GM23338 (cell line): Measurements from ENCODE around the gene RNF141. TPM values are rescaled to one million over a fixed set of nuclear protein-coding genes. Genes with fewer than 3 reads are reported as not detected.
A peak's percentile ranks its signal among the peaks of the same experiment; 100 is the strongest.

Experiments
- ATAC-seq: fragments of 200-7000 bp; cut with Tn5 transposase; 3 replicates; pipeline ENCODE4 v1.9.1; 2020
- DNase-seq: peaks from one replicate; pipeline ENCODE4 v3.0.0-alpha.2; 2015; ENCODE audit warnings: low spot score
- H2AFZ ChIP-seq: fragments of 200-600 bp; sonication (generic); 2 replicates; pipeline ENCODE4 v1.8.0; 2016; ENCODE audit warnings: antibody characterized with exemption, mild to moderate bottlenecking, moderate library complexity
- H3F3A ChIP-seq: fragments of 200-600 bp; sonication (generic); replicated peaks from 2 replicates; pipeline ENCODE4 v1.8.0; 2017; ENCODE audit warnings: antibody characterized with exemption, mixed run types, low read depth
- H3K27ac ChIP-seq: fragments of 200-600 bp; sonication (generic); 2 replicates; pipeline ENCODE4 v1.6.1; 2016; ENCODE audit warnings: low read depth
- H3K27me3 ChIP-seq: fragments of 200-600 bp; sonication (generic); 2 replicates; pipeline ENCODE4 v1.8.0; 2016; ENCODE audit warnings: mild to moderate bottlenecking, mixed run types, moderate library complexity; ENCODE audit not compliant: insufficient read depth
- H3K36me3 ChIP-seq: fragments of 200-600 bp; sonication (generic); 2 replicates; pipeline ENCODE4 v1.8.0; 2016; ENCODE audit warnings: mild to moderate bottlenecking; ENCODE audit not compliant: insufficient read depth
- H3K4me1 ChIP-seq: fragments of 200-600 bp; sonication (generic); 2 replicates; pipeline ENCODE4 v1.8.0; 2016; ENCODE audit warnings: mild to moderate bottlenecking, moderate library complexity; ENCODE audit not compliant: insufficient read depth
- H3K4me2 ChIP-seq: fragments of 200-600 bp; sonication (generic); 2 replicates; pipeline ENCODE4 v1.7.1; 2017; ENCODE audit warnings: mixed run types
- H3K4me3 ChIP-seq: fragments of 200-600 bp; sonication (generic); 2 replicates; pipeline ENCODE4 v1.6.1; 2016; ENCODE audit warnings: mixed run types
- H3K79me2 ChIP-seq: fragments of 200-600 bp; sonication (generic); replicated peaks from 2 replicates; pipeline ENCODE4 v1.8.0; 2017; ENCODE audit warnings: mild to moderate bottlenecking; ENCODE audit not compliant: insufficient read depth
- H3K9me2 ChIP-seq: fragments of 200-600 bp; sonication (generic); 2 replicates; pipeline ENCODE4 v1.8.0; 2017; ENCODE audit not compliant: insufficient read depth
- H4K20me1 ChIP-seq: fragments of 200-600 bp; sonication (generic); replicated peaks from 2 replicates; pipeline ENCODE4 v1.8.0; 2017; ENCODE audit warnings: mild to moderate bottlenecking; ENCODE audit not compliant: insufficient read depth
- H3K27ac Mint-ChIP-seq: 2 replicates; pipeline ENCODE4 v1.8.0; 2020; ENCODE audit warnings: inconsistent platforms, mild to moderate bottlenecking, moderate library complexity, mixed read lengths
- H3K27me3 Mint-ChIP-seq: 3 replicates; pipeline ENCODE4 v1.8.0; 2022; ENCODE audit warnings: low read depth, mild to moderate bottlenecking, moderate library complexity, mixed read lengths, inconsistent platforms; ENCODE audit not compliant: insufficient read depth, poor library complexity
- H3K36me3 Mint-ChIP-seq: 3 replicates; pipeline ENCODE4 v1.8.0; 2021; ENCODE audit warnings: low read depth, mild to moderate bottlenecking, inconsistent platforms, moderate library complexity, mixed read lengths
- H3K4me1 Mint-ChIP-seq: 3 replicates; pipeline ENCODE4 v1.8.0; 2020; ENCODE audit warnings: mild to moderate bottlenecking, inconsistent platforms, mixed read lengths
- H3K4me3 Mint-ChIP-seq: 3 replicates; pipeline ENCODE4 v1.8.0; 2021; ENCODE audit warnings: moderate library complexity, mild to moderate bottlenecking, inconsistent platforms, mixed read lengths
- H3K9me3 Mint-ChIP-seq: 3 replicates; pipeline ENCODE4 v1.8.0; 2020; ENCODE audit warnings: moderate library complexity, mild to moderate bottlenecking, inconsistent platforms, mixed read lengths
- CREB1 ChIP-seq: fragments of 250-450 bp; sonication (Bioruptor Pico); IDR thresholded peaks from 2 replicates; pipeline ENCODE4 v1.5.0; 2020; ENCODE audit warnings: low read depth, mild to moderate bottlenecking, moderate library complexity
- EZH2 ChIP-seq: fragments of 200-600 bp; sonication (generic); IDR thresholded peaks from one replicate; pipeline ENCODE4 v1.8.0; 2017; ENCODE audit warnings: antibody characterized with exemption, mild to moderate bottlenecking, low read depth; ENCODE audit not compliant: unreplicated experiment
- EZH2phosphoT487 ChIP-seq: fragments of 200-600 bp; sonication (generic); IDR thresholded peaks from one replicate; pipeline ENCODE4 v1.8.1; 2018; ENCODE audit warnings: antibody characterized with exemption; ENCODE audit not compliant: unreplicated experiment
- JUNB ChIP-seq: IDR thresholded peaks from one replicate; pipeline ENCODE4 v1.6.1; 2016; ENCODE audit warnings: antibody characterized with exemption; ENCODE audit not compliant: unreplicated experiment
- NANOG ChIP-seq: IDR thresholded peaks from 2 replicates; pipeline ENCODE4 v1.6.1; 2016; ENCODE audit warnings: antibody characterized with exemption, borderline replicate concordance
- POLR2AphosphoS5 ChIP-seq: IDR thresholded peaks from 2 replicates; pipeline ENCODE4 v1.6.1; 2016; ENCODE audit warnings: antibody characterized with exemption, low read depth
- STAT1 ChIP-seq: IDR thresholded peaks from one replicate; pipeline ENCODE4 v1.6.1; 2016; ENCODE audit warnings: antibody characterized with exemption; ENCODE audit not compliant: unreplicated experiment
- ZNF114 ChIP-seq: fragments of 250-450 bp; sonication (Bioruptor Pico); IDR thresholded peaks from 2 replicates; pipeline ENCODE4 v1.5.0; 2020; ENCODE audit warnings: mild to moderate bottlenecking, moderate library complexity
- ZNF331 ChIP-seq: fragments of 250-450 bp; sonication (Bioruptor Pico); IDR thresholded peaks from 2 replicates; pipeline ENCODE4 v1.5.0; 2020; ENCODE audit warnings: low read depth, mild to moderate bottlenecking, moderate library complexity
- polyA plus RNA-seq: library from polyadenylated mRNA; unstranded; fragments of >200 nt; fragmentation: Nextera tagmentation; extraction: Ambion mirVana; gene quantifications from 2 replicates; pipeline ENCODE4 v1.2.1, GENCODE V29; 2016
- total RNA-seq: library from RNA; depleted of rRNA; stranded (reverse); fragments of >200 nt; shearing (Covaris generic); gene quantifications from 2 replicates; pipeline ENCODE4 v1.2.3, GENCODE V29; 2014
- TF ChIP-seq, protein P1 (sequence below): fragments of 250-450 bp; sonication (Bioruptor Pico); IDR thresholded peaks from 2 replicates; pipeline ENCODE4 v1.5.0; 2020; ENCODE audit warnings: mild to moderate bottlenecking, moderate library complexity
- TF ChIP-seq, protein P2 (sequence below), 2 experiments: fragments of 200-600 bp in 1 of 2; sonication (generic) in 1 of 2; conservative IDR thresholded peaks; 2 replicates each; pipeline versions ENCODE4 v1.5.1 to v1.6.1; 2016 to 2017; ENCODE audit warnings: antibody characterized with exemption in 2 of 2, low read depth in 2 of 2, mild to moderate bottlenecking in 2 of 2, moderate library complexity in 1 of 2

The RNF141 gene
- total and polyA plus RNA-seq, 2 experiments from 2014 or later: 11.4 to 26.9 TPM

DNA sequence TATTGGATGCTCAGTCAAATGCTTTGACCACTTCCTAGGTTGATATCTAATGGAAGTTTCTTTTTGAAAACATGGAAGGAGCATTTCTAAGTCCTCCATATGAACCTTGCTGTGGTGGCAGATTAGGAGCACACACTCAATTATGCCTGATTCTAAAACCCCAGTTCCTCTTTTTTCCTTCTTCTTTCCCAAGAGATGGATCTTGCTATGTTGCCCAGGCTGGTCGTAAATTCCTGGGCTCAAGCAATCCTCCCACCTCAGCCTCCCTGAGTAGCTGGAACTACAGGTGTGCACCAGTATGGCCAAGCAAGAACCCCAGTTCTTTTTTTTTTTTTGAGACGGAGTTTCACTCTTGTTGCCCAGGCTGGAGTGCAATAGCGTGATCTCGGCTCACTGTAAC is 24.5 kb upstream of the RNF141 start (continued):
- TF ChIP-seq, protein P1, sequence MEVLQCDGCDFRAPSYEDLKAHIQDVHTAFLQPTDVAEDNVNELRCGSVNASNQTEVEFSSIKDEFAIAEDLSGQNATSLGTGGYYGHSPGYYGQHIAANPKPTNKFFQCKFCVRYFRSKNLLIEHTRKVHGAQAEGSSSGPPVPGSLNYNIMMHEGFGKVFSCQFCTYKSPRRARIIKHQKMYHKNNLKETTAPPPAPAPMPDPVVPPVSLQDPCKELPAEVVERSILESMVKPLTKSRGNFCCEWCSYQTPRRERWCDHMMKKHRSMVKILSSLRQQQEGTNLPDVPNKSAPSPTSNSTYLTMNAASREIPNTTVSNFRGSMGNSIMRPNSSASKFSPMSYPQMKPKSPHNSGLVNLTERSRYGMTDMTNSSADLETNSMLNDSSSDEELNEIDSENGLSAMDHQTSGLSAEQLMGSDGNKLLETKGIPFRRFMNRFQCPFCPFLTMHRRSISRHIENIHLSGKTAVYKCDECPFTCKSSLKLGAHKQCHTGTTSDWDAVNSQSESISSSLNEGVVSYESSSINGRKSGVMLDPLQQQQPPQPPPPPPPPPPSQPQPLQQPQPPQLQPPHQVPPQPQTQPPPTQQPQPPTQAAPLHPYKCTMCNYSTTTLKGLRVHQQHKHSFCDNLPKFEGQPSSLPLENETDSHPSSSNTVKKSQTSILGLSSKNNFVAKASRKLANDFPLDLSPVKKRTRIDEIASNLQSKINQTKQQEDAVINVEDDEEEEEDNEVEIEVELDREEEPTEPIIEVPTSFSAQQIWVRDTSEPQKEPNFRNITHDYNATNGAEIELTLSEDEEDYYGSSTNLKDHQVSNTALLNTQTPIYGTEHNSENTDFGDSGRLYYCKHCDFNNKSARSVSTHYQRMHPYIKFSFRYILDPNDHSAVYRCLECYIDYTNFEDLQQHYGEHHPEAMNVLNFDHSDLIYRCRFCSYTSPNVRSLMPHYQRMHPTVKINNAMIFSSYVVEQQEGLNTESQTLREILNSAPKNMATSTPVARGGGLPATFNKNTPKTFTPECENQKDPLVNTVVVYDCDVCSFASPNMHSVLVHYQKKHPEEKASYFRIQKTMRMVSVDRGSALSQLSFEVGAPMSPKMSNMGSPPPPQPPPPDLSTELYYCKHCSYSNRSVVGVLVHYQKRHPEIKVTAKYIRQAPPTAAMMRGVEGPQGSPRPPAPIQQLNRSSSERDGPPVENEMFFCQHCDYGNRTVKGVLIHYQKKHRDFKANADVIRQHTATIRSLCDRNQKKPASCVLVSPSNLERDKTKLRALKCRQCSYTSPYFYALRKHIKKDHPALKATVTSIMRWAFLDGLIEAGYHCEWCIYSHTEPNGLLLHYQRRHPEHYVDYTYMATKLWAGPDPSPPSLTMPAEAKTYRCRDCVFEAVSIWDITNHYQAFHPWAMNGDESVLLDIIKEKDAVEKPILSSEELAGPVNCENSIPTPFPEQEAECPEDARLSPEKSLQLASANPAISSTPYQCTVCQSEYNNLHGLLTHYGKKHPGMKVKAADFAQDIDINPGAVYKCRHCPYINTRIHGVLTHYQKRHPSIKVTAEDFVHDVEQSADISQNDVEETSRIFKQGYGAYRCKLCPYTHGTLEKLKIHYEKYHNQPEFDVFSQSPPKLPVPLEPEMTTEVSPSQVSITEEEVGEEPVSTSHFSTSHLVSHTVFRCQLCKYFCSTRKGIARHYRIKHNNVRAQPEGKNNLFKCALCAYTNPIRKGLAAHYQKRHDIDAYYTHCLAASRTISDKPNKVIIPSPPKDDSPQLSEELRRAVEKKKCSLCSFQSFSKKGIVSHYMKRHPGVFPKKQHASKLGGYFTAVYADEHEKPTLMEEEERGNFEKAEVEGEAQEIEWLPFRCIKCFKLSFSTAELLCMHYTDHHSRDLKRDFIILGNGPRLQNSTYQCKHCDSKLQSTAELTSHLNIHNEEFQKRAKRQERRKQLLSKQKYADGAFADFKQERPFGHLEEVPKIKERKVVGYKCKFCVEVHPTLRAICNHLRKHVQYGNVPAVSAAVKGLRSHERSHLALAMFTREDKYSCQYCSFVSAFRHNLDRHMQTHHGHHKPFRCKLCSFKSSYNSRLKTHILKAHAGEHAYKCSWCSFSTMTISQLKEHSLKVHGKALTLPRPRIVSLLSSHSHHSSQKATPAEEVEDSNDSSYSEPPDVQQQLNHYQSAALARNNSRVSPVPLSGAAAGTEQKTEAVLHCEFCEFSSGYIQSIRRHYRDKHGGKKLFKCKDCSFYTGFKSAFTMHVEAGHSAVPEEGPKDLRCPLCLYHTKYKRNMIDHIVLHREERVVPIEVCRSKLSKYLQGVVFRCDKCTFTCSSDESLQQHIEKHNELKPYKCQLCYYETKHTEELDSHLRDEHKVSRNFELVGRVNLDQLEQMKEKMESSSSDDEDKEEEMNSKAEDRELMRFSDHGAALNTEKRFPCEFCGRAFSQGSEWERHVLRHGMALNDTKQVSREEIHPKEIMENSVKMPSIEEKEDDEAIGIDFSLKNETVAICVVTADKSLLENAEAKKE (CRISPR knock-in tag): no peak
- no peak for TF ChIP-seq EZH2
- TF ChIP-seq EZH2phosphoT487: no peak
- no peak for TF ChIP-seq NANOG

DNA sequence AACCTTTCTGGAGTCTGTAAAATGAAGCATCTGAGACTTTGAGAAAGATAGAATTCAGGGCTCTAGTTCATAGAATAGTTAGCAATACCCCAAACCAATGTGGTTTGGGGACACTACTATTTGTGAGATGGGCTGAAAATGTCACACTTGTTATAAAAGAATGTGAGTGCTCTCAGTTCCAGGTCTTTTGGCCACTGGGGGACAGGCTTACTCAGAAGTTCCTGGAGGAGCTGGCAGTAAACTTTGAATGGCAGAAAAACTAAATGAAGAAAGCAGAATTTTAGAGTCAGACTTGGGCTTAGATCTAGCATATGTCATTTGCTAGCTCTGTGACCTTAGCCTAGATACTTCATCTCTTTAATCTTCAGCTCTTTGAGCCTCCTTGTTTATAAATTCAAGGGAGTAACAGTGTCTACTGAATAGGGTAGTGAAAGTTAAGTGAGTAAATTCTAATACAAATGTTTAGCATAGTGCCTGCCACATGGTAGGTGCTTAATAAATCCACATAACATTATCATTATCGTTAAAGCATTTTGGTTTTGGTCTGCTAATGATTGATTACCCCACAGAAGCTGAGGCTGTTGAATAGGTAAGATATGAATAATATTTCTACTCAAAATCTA is 23.8 kb upstream of the RNF141 start:
- Mint-ChIP-seq H3K27me3 (no peaks in the 10 kb centered on the region), H3K36me3 (no peaks in the 10 kb centered on the region), H3K9me3 (no peaks in the 10 kb centered on the region), H3K27ac (peak overlapping the region; percentile 41; the same call in 1 of the 2 replicates), H3K4me3 (no peak overlapping the region), H3K4me1 (peaks cover 12% of the 10 kb centered on the region)
- H3K27ac ChIP-seq: no peak overlapping the region
- no peak for TF ChIP-seq JUNB
- TF ChIP-seq CREB1: no peak
- TF ChIP-seq STAT1: no peak
- TF ChIP-seq ZNF331 (CRISPR knock-in tag): no peak
- TF ChIP-seq, protein P2, sequence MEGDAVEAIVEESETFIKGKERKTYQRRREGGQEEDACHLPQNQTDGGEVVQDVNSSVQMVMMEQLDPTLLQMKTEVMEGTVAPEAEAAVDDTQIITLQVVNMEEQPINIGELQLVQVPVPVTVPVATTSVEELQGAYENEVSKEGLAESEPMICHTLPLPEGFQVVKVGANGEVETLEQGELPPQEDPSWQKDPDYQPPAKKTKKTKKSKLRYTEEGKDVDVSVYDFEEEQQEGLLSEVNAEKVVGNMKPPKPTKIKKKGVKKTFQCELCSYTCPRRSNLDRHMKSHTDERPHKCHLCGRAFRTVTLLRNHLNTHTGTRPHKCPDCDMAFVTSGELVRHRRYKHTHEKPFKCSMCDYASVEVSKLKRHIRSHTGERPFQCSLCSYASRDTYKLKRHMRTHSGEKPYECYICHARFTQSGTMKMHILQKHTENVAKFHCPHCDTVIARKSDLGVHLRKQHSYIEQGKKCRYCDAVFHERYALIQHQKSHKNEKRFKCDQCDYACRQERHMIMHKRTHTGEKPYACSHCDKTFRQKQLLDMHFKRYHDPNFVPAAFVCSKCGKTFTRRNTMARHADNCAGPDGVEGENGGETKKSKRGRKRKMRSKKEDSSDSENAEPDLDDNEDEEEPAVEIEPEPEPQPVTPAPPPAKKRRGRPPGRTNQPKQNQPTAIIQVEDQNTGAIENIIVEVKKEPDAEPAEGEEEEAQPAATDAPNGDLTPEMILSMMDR (conservative IDR thresholded peaks at IDR 0.05; ENCODE audit: low read depth in 2 of 2): peak; percentile 32 to 46
- no peak for TF ChIP-seq EZH2phosphoT487
- TF ChIP-seq POLR2AphosphoS5: no peak
- no peak for TF ChIP-seq ZNF114 (CRISPR knock-in tag)
- no peaks in the 10 kb centered on the region for H4K20me1 ChIP-seq
- H3K4me3 ChIP-seq: no peak overlapping the region
- no peak overlapping the region for H2AFZ ChIP-seq
- peaks cover 16% of the 10 kb centered on the region for H3K4me1 ChIP-seq
- no peak overlapping the region for H3K4me2 ChIP-seq
- no peaks in the 10 kb centered on the region for H3K36me3 ChIP-seq
- ATAC-seq (no peak), DNase-seq (no peak)
- no peaks in the 10 kb centered on the region for H3F3A ChIP-seq
- peaks cover 8% of the 10 kb centered on the region for H3K9me2 ChIP-seq
- no peaks in the 10 kb centered on the region for H3K27me3 ChIP-seq
- H3K79me2 ChIP-seq: no peaks in the 10 kb centered on the region
